Common myeloid progenitor, CD34-positive (primary cell): ENCODE data around the gene TEX26.

Experiments used
- CTCF ChIA-PET: fragments of 350-600 bp; sonication (Branson Sonifier 250); formaldehyde crosslinking; loops from one replicate; lab custom pipeline; 2021; ENCODE audit warnings: antibody characterized with exemption; lab: Charles Lee
- POLR2A ChIA-PET: fragments of 350-600 bp; sonication (Branson Sonifier 250); formaldehyde crosslinking; loops from one replicate; lab custom pipeline; 2021; ENCODE audit warnings: antibody characterized with exemption; lab: Charles Lee
- DNase-seq, 3 donors: peaks; one replicate each; pipeline versions ENCODE4 v3.0.0 to v3.0.0-alpha.2; 2013
- H3K27ac ChIP-seq, 2 experiments: 1 replicate in 1 of 2; 2 replicates in 1 of 2; pipeline ENCODE4 v1.7.0; 2013; ENCODE audit warnings: inconsistent platforms in 2 of 2, low read length in 2 of 2, mild to moderate bottlenecking in 2 of 2, low read depth in 1 of 2, moderate library complexity in 1 of 2; ENCODE audit not compliant: severe bottlenecking in 2 of 2, insufficient read depth in 1 of 2, poor library complexity in 1 of 2
- H3K27me3 ChIP-seq, 5 experiments: replicated peaks in 2 of 5; 1 replicate in 3 of 5; 2 replicates in 2 of 5; pipeline versions ENCODE4 v1.6.1 to v1.7.0; 2013; ENCODE audit warnings: low read length in 4 of 5, mild to moderate bottlenecking in 2 of 5, moderate library complexity in 2 of 5, inconsistent platforms in 1 of 5; ENCODE audit not compliant: insufficient read depth in 5 of 5, control insufficient read depth in 4 of 5
- H3K36me3 ChIP-seq, 4 experiments: 1 replicate in 2 of 4; 2 replicates in 2 of 4; pipeline versions ENCODE4 v1.6.1 to v1.7.0; 2013; ENCODE audit warnings: low read length in 3 of 4, control low read depth in 1 of 4, mild to moderate bottlenecking in 1 of 4; ENCODE audit not compliant: control insufficient read depth in 4 of 4, insufficient read depth in 4 of 4
- H3K4me1 ChIP-seq, 4 experiments: 1 replicate in 3 of 4; 2 replicates in 1 of 4; pipeline versions ENCODE4 v1.6.1 to v1.7.1; 2013; ENCODE audit warnings: low read length in 3 of 4, mild to moderate bottlenecking in 3 of 4, control low read depth in 1 of 4, inconsistent platforms in 1 of 4, moderate library complexity in 1 of 4; ENCODE audit not compliant: control insufficient read depth in 4 of 4, insufficient read depth in 4 of 4; ENCODE audit errors: control extremely low read depth in 1 of 4
- H3K4me3 ChIP-seq, 7 experiments: 1 replicate in 4 of 7; 2 replicates in 3 of 7; pipeline versions ENCODE4 v1.5.1 to v1.7.0; 2013; ENCODE audit warnings: mild to moderate bottlenecking in 7 of 7, low read length in 6 of 7, moderate library complexity in 6 of 7, inconsistent platforms in 2 of 7, low read depth in 2 of 7, control low read depth in 1 of 7; ENCODE audit not compliant: insufficient read depth in 4 of 7, control insufficient read depth in 1 of 7; ENCODE audit errors: extremely low read depth in 1 of 7
- H3K9me3 ChIP-seq, 5 experiments: 1 replicate in 4 of 5; 2 replicates in 1 of 5; pipeline versions ENCODE4 v1.6.1 to v1.7.1; 2013; ENCODE audit warnings: low read length in 4 of 5, mild to moderate bottlenecking in 2 of 5, inconsistent platforms in 1 of 5, low read depth in 1 of 5, moderate library complexity in 1 of 5; ENCODE audit not compliant: control insufficient read depth in 4 of 5, insufficient read depth in 2 of 5; ENCODE audit errors: control extremely low read depth in 1 of 5
- WGBS: methylation state at CpG from one replicate; pipeline ENCODE4 v1.1.5; 2013; ENCODE audit not compliant: insufficient coverage; 5-methylcytosine and 5-hydroxymethylcytosine counted together

Gene TEX26

DNA sequence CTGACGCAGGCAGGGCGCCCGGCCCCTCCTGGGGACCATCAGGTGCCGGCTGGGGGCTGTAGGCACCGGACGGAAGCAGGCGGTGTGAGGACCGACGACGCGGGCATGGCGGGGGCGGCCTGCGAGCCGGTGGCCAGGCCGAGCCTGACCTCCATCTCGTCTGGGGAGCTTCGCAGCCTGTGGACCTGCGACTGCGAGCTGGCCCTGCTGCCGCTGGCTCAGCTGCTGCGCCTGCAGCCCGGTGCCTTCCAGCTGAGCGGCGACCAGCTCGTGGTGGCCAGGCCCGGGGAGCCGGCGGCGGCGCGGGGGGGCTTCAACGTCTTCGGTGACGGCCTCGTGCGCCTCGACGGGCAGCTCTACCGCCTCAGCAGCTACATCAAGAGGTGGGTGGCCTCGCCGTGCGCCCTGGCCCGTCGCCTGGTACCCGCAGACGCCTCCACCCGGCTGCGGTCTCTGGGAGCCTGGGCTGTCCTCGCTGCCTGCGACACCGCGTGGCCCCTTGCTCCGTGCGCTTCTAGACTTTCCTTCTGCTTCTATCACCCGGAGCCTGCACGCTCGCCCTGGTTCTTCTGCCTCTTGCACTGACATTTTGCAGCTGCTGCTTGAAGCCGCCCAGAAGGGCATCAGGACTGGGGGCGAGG, 25.9 kb upstream of the TEX26 start:
- Histone ChIP-seq H3K9me3 (no peaks in the 10 kb centered on the region), H3K27ac (no peak overlapping the region), H3K4me3 (peak overlapping the region in 3 of 7 experiments; percentile 20 to 54 (median 41)), H3K4me1 (peaks cover 0 to 28% (median 22%) of the 10 kb centered on the region in 4 experiments), H3K36me3 (no peaks in the 10 kb centered on the region), H3K27me3 (peaks cover 3 to 33% (median 24%) of the 10 kb centered on the region in 5 experiments)
- POLR2A ChIA-PET: no interaction called here
- peak; percentile 39 to 72 (median 43) for DNase-seq
- 17% methylated on average over 47 of the region's 60 CpGs for WGBS
- CTCF ChIA-PET: interaction anchor here (0.9 kb wide), 2 partner anchors 40 to 138 kb away, joined by 3 read pairs; no protein-coding TSS in a partner anchor

DNA sequence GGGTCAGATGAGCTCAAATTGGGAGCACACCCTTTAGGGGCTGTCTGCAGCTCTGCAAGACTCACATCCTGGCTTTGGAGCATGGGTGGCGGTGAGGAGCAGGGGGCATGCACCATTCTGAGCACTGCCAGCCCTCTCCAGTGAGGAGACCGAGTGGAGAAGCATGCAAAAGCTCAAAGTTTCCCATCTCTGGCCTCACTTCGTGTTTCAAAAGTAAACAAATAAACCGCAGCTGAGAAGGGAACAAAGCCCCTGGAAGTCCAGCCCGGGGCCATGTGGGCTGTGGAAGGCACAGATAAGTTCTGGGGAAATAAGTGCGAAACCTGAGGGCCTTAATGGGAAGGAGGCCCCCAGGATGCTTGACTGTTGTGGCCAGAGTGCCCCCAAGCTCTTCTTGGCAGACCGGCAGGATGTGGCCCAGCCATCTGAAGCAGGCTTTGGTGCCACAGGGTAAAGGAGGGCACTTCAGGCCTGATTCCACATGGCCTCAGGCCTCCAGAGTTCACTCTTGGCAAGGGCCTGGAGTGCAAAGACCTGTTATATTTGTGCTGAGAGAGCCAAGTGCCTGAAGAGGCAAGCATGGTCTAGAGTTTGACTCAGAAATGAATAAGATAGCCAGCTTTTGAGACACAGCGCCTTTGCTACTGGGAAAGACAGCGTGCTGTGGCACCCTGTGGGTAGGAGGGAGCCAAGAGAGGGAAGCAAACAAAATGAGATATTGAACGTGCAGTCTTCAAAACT, 25.2 kb upstream of the TEX26 start:
- peak overlapping the region in 2 of 7 experiments; percentile 10 to 19 for H3K4me3 ChIP-seq
- no peak overlapping the region for H3K27ac ChIP-seq
- H3K36me3 ChIP-seq: no peaks in the 10 kb centered on the region
- peaks cover 0 to 28% (median 22%) of the 10 kb centered on the region in 4 experiments for H3K4me1 ChIP-seq
- POLR2A ChIA-PET: no interaction called here
- no peaks in the 10 kb centered on the region for H3K9me3 ChIP-seq
- WGBS: 36% methylated on average over 10 of the region's 10 CpGs
- peaks cover 3 to 33% (median 19%) of the 10 kb centered on the region in 5 experiments for H3K27me3 ChIP-seq
- CTCF ChIA-PET: interaction anchor here (0.9 kb wide), 2 partner anchors 41 to 137 kb away, joined by 3 read pairs; no protein-coding TSS in a partner anchor
- DNase-seq: peak in 2 of 3 donors; percentile 25 to 43

DNA sequence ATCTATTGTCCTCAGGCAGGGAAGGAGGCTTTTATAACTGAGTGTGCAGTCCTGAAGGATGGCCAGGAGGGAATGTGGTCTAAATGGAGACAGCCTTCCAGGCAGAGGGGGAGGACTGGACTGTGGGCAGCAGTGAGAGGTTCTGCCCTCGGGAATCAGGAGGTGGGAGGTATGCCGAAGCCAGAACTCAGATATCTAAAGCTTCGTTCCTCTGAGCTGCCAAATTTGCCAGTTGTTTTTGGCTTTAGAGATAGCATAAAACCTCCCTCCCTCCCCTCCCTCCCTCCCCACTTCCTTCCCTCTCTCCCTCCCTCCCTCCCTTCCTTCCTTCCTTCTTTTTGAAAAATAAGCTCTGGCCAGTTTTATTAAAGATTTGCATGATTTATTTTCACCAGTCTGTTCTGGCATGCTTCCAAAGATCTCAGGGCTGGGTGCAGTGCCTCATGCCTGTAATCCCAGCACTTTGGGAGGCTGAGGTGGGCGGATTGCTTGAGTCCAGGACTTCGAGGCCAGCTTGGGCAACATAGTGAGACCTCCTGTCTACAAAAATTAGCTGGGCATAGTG, 24.0 kb upstream of the TEX26 start:
- Histone ChIP-seq H3K9me3 (no peaks in the 10 kb centered on the region), H3K27ac (no peak overlapping the region), H3K36me3 (no peaks in the 10 kb centered on the region), H3K4me1 (peaks cover 0 to 28% (median 22%) of the 10 kb centered on the region in 4 experiments), H3K4me3 (no peak overlapping the region), H3K27me3 (peaks cover 3 to 30% (median 17%) of the 10 kb centered on the region in 5 experiments)
- ChIA-PET POLR2A (interaction anchor here (0.6 kb wide), 1 partner anchor 127 kb away, joined by 5 read pairs; no protein-coding TSS in a partner anchor), CTCF (no interaction called here)
- 100% methylated on average over 1 of the region's 5 CpGs for WGBS
- peak in 2 of 3 donors; percentile 27 to 32 for DNase-seq

DNA sequence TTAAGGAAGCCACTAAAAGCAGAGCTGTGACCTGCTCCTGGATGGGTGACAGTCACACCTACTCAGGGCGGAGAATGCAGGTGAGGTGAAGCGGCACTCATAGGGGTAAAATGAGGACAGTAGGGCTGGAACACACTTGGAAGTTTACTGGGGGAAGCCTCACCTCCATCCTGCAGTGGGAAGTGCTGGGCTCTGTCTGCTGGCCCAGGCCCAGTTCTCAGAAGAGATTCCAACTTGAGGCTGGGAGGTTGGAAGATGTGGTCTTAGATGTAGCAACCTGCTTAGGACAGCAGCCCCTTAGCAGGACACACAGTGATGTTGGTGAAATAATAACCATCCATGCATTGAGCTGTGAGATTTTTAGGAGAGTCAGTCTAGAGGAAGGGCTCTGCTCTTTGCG, 21.8 kb upstream of the TEX26 start:
- H3K36me3 ChIP-seq: no peaks in the 10 kb centered on the region
- CTCF ChIA-PET: no interaction called here
- 94% methylated on average over 2 of the region's 3 CpGs for WGBS
- POLR2A ChIA-PET: no interaction called here
- H3K9me3 ChIP-seq: no peaks in the 10 kb centered on the region
- H3K27ac ChIP-seq: no peak overlapping the region
- DNase-seq: no peak
- H3K27me3 ChIP-seq: peaks cover 0 to 15% (median 9%) of the 10 kb centered on the region in 5 experiments
- H3K4me1 ChIP-seq: peaks cover 0 to 35% (median 23%) of the 10 kb centered on the region in 4 experiments
- no peak overlapping the region for H3K4me3 ChIP-seq

DNA sequence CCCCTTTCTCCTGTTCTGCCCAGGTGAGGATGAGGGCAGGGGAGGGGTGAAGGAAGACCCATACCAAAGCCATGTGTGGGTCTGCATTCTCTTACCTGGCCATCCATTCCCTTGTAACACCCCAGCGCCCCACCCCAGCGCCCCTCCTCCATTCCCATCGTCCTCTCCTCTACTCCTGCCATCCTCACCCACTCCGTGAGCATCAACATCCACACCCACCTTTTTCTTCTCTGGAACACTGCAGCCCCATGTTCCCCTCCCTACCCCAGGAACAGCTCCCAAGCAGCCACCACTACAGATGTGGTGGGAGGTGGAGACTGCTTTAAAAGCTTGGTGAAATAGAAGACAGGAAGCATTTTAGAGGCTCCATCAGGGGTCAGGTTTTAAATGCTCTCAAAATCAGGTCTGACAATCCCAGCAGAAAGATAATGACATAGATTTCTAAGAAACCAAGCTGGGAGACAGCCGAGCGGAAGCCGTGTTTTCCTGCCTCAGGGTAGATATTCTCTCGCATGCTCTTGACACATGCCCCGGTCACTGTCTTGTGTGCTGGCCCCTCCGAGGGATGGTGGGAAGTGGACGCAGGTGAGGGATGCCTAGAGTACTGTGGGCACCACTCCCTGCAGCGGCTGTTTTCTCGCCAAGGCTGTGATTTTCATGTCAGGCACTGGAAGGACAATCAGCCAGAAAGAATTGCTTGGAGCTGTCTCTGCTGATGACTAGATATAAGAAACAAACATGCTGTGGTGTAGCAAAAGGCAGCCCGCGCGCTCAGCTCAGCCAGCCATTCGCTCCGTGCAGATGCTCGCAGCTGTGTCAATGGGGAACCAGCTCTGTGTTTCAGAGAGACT, 16.5 kb upstream of the TEX26 start:
- H3K4me1 ChIP-seq: peaks cover 0 to 7% (median 2%) of the 10 kb centered on the region in 4 experiments
- CTCF ChIA-PET: no interaction called here
- 94% methylated on average over 19 of the region's 19 CpGs for WGBS
- no peaks in the 10 kb centered on the region for H3K9me3 ChIP-seq
- POLR2A ChIA-PET: no interaction called here
- no peak overlapping the region for H3K4me3 ChIP-seq
- no peak overlapping the region for H3K27ac ChIP-seq
- H3K27me3 ChIP-seq: peaks cover 0 to 2% (median 0%) of the 10 kb centered on the region in 5 experiments
- DNase-seq: no peak
- H3K36me3 ChIP-seq: no peaks in the 10 kb centered on the region

DNA sequence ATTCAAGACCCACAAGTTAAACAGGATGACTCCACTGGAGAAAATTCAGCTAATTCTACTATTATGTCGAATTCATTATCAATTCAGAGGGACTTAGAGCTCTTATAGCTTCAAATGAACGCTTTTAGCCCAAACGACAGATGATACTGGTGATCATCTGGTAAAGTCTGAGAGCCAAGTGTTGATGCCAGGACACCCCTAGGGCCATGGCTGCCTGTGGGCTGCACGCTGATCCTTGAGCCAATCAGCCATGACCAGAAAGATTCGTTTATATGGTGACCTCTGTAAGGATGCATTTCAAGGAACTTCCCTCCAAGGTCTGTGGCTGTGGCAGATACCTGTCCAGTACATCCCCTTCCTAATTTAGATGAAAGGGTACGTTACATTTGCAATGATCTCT, 15.5 kb upstream of the TEX26 start:
- 94% methylated on average over 5 of the region's 6 CpGs for WGBS
- Histone ChIP-seq H3K4me3 (no peak overlapping the region), H3K4me1 (peaks cover 0 to 7% (median 2%) of the 10 kb centered on the region in 4 experiments), H3K27me3 (peaks cover 0 to 2% (median 0%) of the 10 kb centered on the region in 5 experiments), H3K9me3 (no peaks in the 10 kb centered on the region), H3K36me3 (no peaks in the 10 kb centered on the region), H3K27ac (no peak overlapping the region)
- POLR2A ChIA-PET: no interaction called here
- CTCF ChIA-PET: no interaction called here
- no peak for DNase-seq
